Activated T-cell treated with anti-CD3 and anti-CD28 coated beads, Interleukin-2, amount 50 U/mL, for 4 hours (primary cell): Measurements from ENCODE around the gene TBC1D20. TPM values are rescaled to one million over a fixed set of nuclear protein-coding genes. Genes with fewer than 3 reads are reported as not detected.
"Not testable (repeated sequence)": the region's sequence is repeated elsewhere in the genome, so short reads cannot be mapped to it uniquely, and the experiment has no call there.

Experiments
- ATAC-seq, 2 donors: fragments of 200-7000 bp; cut with Tn5 transposase; one replicate each; pipeline ENCODE4 v1.10.0; 2021
- DNase-seq: peaks from one replicate; pipeline ENCODE4 v3.0.0-alpha.2; 2020
- H3K27me3 Mint-ChIP-seq: one replicate; pipeline ENCODE4 v1.8.0; 2021; ENCODE audit warnings: low read depth, mixed read lengths
- H3K36me3 Mint-ChIP-seq: one replicate; pipeline ENCODE4 v1.8.0; 2022; ENCODE audit warnings: mixed read lengths; ENCODE audit not compliant: insufficient read depth
- H3K4me1 Mint-ChIP-seq: one replicate; pipeline ENCODE4 v1.8.0; 2021; ENCODE audit warnings: low read depth, mixed read lengths
- H3K4me3 Mint-ChIP-seq: one replicate; pipeline ENCODE4 v1.8.0; 2021; ENCODE audit warnings: mild to moderate bottlenecking, moderate library complexity, mixed read lengths
- H3K9me3 Mint-ChIP-seq: one replicate; pipeline ENCODE4 v1.8.0; 2021; ENCODE audit warnings: mixed read lengths
- total RNA-seq, 3 donors: library from RNA; stranded (reverse); gene quantifications; one replicate each; pipeline ENCODE4 v1.2.1, GENCODE V29; 2021

The TBC1D20 gene
- total RNA-seq, 3 donors from 2014 or later = 21.2 to 25.5 (median 23.9) TPM

GRCh38 chr20:481167-481566 is 18.8 kb upstream of the TBC1D20 start:
- DNase-seq = no peak
- H3K9me3 Mint-ChIP-seq = no peaks in the 10 kb centered on the region
- ATAC-seq = no peak
- no peak overlapping the region for H3K4me3 Mint-ChIP-seq
- peaks cover 35% of the 10 kb centered on the region for H3K36me3 Mint-ChIP-seq
- no peaks in the 10 kb centered on the region for H3K27me3 Mint-ChIP-seq
- peaks cover 19% of the 10 kb centered on the region for H3K4me1 Mint-ChIP-seq

DNA sequence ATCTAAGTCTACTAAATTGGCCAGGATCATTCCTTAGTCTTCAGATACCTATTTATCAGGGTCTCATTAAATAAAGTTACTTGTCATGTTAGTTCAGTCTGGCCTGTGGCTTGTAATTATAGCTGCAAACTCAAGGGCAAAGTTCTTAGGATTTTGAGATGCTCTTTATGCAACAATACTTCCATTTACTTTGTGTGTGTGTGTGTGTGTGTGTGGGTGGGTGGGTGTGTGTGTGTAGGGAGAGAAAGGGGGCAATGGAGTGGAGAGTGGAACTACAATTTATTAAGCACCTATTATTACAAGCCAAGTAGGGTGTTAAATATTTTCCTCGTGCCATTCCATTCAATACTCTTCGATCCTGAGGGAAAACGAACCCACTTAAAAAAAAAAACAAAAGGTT is 17.7 kb upstream of the TBC1D20 start:
- no peak for DNase-seq
- ATAC-seq = no peak
- no peaks in the 10 kb centered on the region for H3K27me3 Mint-ChIP-seq

GRCh38 chr20:479487-479886 is 17.2 kb upstream of the TBC1D20 start:
- H3K36me3 Mint-ChIP-seq = peaks cover 31% of the 10 kb centered on the region
- no peaks in the 10 kb centered on the region for H3K9me3 Mint-ChIP-seq
- H3K4me1 Mint-ChIP-seq = peaks cover 19% of the 10 kb centered on the region
- no peak for DNase-seq
- H3K4me3 Mint-ChIP-seq = no peak overlapping the region
- no peaks in the 10 kb centered on the region for H3K27me3 Mint-ChIP-seq
- no peak for ATAC-seq

More for the DNA sequence above, 17.7 kb upstream of the TBC1D20 start:
- Mint-ChIP-seq H3K36me3 (peaks cover 33% of the 10 kb centered on the region), H3K9me3 (no peaks in the 10 kb centered on the region), H3K4me1 (peaks cover 19% of the 10 kb centered on the region), H3K4me3 (no peak overlapping the region)

GRCh38 chr20:478949-479429 is 16.7 kb upstream of the TBC1D20 start:
- Mint-ChIP-seq H3K9me3 (no peaks in the 10 kb centered on the region), H3K36me3 (peaks cover 27% of the 10 kb centered on the region), H3K4me3 (no peak overlapping the region), H3K4me1 (peaks cover 19% of the 10 kb centered on the region), H3K27me3 (no peaks in the 10 kb centered on the region)
- DNase-seq (no peak), ATAC-seq (peak; percentile 66 to 69)

DNA sequence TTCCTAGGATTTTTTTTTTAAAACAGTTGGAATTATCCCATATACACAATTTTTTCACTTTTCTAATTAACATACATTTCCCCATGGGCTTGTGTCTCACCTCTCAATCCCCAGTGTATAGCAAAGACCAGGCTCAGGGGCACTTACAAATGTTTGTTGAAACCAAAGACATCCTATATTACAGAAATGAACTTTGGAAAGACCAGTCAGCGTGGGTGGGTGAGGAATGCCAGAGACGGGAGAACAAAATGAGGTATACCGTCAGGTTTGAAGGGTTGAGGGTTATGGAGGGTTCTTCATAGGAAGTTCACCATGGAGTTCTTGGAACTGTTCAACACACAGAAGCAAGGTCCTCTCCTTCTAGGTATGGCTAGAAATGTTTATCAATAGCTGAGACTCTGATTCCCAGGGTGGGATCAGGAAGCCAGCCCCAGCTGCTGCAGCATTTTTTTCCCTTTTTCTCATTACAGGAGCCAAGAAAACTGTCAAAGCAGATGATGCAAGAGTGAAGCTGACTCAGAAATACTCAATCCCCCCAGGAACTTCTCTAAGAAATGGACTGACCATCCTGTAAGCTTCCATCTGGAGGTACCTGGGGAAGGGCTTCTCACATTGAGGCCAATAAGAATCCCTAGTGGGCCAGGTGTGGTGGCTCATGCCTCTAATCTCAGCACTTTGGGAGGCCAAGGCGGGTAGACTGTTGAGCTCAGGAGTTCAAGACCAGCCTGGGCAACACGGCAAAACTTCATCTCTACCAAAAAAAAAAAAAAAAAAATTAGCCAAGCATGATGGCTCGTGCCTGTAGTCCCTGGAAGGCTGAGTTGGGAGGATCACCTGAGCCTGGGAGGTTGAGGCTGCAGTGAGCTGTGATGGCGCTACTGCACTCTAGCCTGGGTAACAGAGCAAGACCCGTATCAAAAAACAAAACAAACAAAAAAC is 15.9 kb upstream of the TBC1D20 start:
- Mint-ChIP-seq H3K27me3 (no peaks in the 10 kb centered on the region), H3K36me3 (peaks cover 22% of the 10 kb centered on the region), H3K4me3 (no peak overlapping the region), H3K4me1 (peaks cover 19% of the 10 kb centered on the region), H3K9me3 (no peaks in the 10 kb centered on the region)
- ATAC-seq (no peak), DNase-seq (no peak)

- not testable (repeated sequence) for DNase-seq, H3K27me3 Mint-ChIP-seq, H3K9me3 Mint-ChIP-seq, H3K4me3 Mint-ChIP-seq, ATAC-seq
- Mint-ChIP-seq H3K4me1 (peaks cover 16% of the 10 kb centered on the region), H3K36me3 (peaks cover 12% of the 10 kb centered on the region)
Observed at GRCh38 chr20:476561-477249, 14.4 kb upstream of the TBC1D20 start.

- no peaks in the 10 kb centered on the region for H3K9me3 Mint-ChIP-seq
- no peak overlapping the region for H3K4me3 Mint-ChIP-seq
- ATAC-seq = no peak
- H3K4me1 Mint-ChIP-seq = peaks cover 10% of the 10 kb centered on the region
- DNase-seq = no peak
- H3K36me3 Mint-ChIP-seq = peaks cover 12% of the 10 kb centered on the region
- H3K27me3 Mint-ChIP-seq = no peaks in the 10 kb centered on the region
Observed at GRCh38 chr20:475463-476357, 13.4 kb upstream of the TBC1D20 start.

- H3K9me3 Mint-ChIP-seq = no peaks in the 10 kb centered on the region
- H3K27me3 Mint-ChIP-seq = peaks cover 3% of the 10 kb centered on the region
- H3K36me3 Mint-ChIP-seq = peaks cover 12% of the 10 kb centered on the region
- no peak overlapping the region for H3K4me3 Mint-ChIP-seq
- ATAC-seq (no peak), DNase-seq (no peak)
- peaks cover 5% of the 10 kb centered on the region for H3K4me1 Mint-ChIP-seq
Observed at GRCh38 chr20:474581-474980, 12.2 kb upstream of the TBC1D20 start.

DNA sequence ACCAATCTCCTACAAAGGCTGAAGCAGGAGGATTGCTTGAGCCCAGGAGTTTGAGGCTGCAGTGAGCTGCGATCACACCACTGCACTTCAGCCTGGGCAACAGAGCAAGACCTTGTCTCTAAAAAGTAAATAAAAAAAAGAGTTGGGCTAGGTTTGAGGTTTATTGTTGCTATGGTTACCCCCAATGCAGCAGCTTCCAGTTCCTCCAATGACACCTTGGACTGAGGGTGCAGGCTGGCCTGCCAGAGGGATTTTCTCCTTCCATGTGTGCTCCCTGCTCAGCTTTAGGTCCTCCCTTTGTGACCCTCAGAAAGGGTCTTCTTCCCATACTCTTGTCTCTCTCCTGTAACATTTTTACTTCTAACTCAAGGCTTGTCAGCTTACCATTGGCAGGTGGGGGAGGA is 10.6 kb upstream of the TBC1D20 start:
- Mint-ChIP-seq H3K9me3 (no peaks in the 10 kb centered on the region), H3K4me1 (no peaks in the 10 kb centered on the region), H3K36me3 (peaks cover 7% of the 10 kb centered on the region), H3K27me3 (peaks cover 4% of the 10 kb centered on the region), H3K4me3 (no peak overlapping the region)
- DNase-seq (no peak), ATAC-seq (no peak)

GRCh38 chr20:472137-472846 is 10.0 kb upstream of the TBC1D20 start:
- Mint-ChIP-seq H3K27me3 (peaks cover 4% of the 10 kb centered on the region), H3K9me3 (no peaks in the 10 kb centered on the region), H3K36me3 (peaks cover 5% of the 10 kb centered on the region), H3K4me1 (no peaks in the 10 kb centered on the region), H3K4me3 (no peak overlapping the region)
- DNase-seq (no peak), ATAC-seq (no peak)

- Mint-ChIP-seq H3K4me3 (no peak overlapping the region), H3K4me1 (no peaks in the 10 kb centered on the region), H3K27me3 (peaks cover 4% of the 10 kb centered on the region), H3K36me3 (peaks cover 2% of the 10 kb centered on the region), H3K9me3 (no peaks in the 10 kb centered on the region)
- DNase-seq (no peak), ATAC-seq (no peak)
Observed at GRCh38 chr20:469746-470490, 7.6 kb upstream of the TBC1D20 start.

GRCh38 chr20:467755-468154 is 5.4 kb upstream of the TBC1D20 start:
- Mint-ChIP-seq H3K9me3 (no peaks in the 10 kb centered on the region), H3K4me3 (no peak overlapping the region), H3K27me3 (peaks cover 4% of the 10 kb centered on the region), H3K36me3 (no peaks in the 10 kb centered on the region), H3K4me1 (peaks cover 6% of the 10 kb centered on the region)
- ATAC-seq (no peak), DNase-seq (no peak)
